Measurements from ENCODE around the gene C4BPB.

The C4BPB gene

GRCh38 chr1:207060596-207060995 is 28.1 kb upstream of the C4BPB start:
- no peak for DNase-seq

DNA sequence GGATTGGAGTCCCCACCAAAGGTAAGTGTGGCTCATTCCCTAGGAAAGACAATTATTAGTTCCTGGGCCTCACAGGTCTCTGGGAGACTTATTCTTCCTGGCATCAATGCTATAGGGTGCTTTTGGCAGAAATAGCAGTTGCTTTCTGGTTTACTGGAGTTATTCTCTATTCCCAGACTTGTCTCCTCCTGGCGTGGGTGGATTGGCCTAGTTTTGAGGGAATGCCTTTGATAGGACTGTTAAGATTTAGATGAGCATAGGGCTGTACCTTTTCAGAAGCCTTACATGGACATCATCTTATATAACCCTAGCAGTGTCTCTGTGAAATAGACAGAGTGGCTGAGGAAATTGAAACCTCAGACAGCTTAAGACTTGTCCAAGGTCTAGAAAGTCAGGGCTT is 26.6 kb upstream of the C4BPB start:
- no peak for DNase-seq

DNA sequence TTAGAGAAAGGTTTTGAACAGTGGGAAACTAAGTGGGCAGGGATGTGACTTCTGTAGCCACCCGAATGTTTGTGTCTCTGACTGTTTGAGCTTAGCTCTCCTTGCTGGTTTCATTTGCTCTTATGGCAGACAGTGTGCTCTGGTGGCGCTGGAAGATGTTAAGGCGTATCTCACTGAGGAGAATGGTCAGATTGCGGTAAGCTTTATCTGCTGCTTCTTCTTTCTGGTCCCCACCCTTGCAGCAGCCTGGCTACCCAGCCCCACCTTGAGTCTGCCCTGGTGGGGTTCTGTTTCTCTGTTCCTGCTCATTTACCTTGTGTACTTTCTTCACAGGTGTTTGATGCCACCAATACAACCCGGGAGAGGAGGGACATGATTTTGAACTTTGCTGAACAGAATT is 25.6 kb upstream of the C4BPB start:
- no peak for DNase-seq

- DNase-seq, result no peak
Measured at GRCh38 chr1:207064561-207064960, 24.1 kb upstream of the C4BPB start.

GRCh38 chr1:207067185-207067584 is 21.5 kb upstream of the C4BPB start:
- no peak for DNase-seq

DNA sequence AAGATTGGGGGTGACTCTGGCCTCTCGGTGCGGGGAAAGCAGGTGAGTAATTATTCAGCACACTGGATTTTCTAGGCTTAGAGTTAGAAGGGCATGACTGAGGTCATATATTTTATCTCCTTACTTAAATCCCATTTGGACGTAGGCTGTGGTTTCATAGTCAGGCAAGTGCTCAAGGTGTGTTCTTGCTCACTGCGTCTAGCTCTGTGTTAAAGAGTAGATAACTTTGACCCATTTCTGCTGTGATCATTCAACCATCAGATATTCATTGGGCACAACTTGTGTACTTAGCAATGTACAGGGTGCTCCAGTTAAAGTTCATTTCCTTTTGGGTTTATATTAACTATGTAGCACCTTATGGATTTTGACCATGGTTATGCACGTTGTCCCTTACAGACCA is 21.0 kb upstream of the C4BPB start:
- no peak for DNase-seq

GRCh38 chr1:207069061-207069460 is 19.6 kb upstream of the C4BPB start:
- DNase-seq, result no peak

- DNase-seq, result no peak
Measured at GRCh38 chr1:207069858-207070506, 18.7 kb upstream of the C4BPB start.

DNA sequence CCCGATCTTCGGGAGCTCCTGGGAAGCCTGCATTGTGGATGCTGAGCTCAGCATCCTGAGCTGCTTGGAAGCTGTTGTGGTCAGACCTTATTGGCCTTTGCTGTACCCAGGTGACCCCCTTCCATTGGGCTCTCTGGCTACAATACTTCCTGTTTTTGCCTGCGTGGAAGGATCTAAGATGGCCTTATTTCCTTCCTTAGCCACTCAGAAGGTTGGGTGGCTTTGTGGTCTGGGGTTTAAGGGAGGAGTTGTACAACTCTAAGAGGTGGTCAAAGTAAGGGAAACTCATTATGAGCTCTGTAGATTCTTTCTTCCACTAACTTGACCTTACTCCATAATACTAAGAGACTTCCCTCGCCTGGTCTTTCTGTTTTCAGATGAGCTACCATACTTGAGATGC is 17.8 kb upstream of the C4BPB start:
- DNase-seq, result no peak

GRCh38 chr1:207071426-207071825 is 17.2 kb upstream of the C4BPB start:
- no peak for DNase-seq

GRCh38 chr1:207072233-207072632 is 16.4 kb upstream of the C4BPB start:
- DNase-seq, result no peak

GRCh38 chr1:207073906-207074820 is 14.5 kb upstream of the C4BPB start:
- DNase-seq, result no peak

- no peak for DNase-seq
Measured at GRCh38 chr1:207076181-207076955, 12.3 kb upstream of the C4BPB start.

GRCh38 chr1:207077012-207077411 is 11.6 kb upstream of the C4BPB start:
- no peak for DNase-seq

- DNase-seq, result peak in 1 of 2 donors; percentile 74
Measured at GRCh38 chr1:207077470-207078377, 10.9 kb upstream of the C4BPB start.

- no peak for DNase-seq
Measured at GRCh38 chr1:207078578-207079132, 10.0 kb upstream of the C4BPB start.

DNA sequence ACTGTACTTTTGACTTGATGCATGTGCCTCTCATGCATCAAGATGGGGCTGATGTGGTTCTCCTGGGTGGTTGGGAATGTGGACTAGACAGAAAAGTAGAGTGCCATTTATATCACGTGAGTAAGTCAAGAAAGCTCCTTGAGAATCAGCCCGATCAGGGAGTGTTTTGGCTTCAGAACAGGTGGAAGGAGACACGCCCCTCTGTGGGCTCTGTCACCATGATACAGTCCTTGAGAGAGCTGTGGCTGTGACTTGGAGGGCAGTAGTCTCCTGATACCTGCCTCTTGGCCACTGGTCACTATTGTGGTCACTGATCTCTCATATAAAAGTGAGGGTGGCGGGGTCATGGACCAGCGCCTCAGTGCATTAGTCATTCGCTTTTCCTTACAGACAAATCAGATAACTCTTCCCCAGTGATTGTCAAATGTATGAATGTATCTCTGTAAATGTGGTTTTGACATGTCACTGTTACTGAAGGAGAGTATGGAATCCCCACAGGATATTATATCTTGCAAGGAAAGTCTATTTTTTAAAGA is 8.9 kb upstream of the C4BPB start:
- DNase-seq, result no peak

GRCh38 chr1:207081088-207081487 is 7.6 kb upstream of the C4BPB start:
- DNase-seq, result no peak

DNA sequence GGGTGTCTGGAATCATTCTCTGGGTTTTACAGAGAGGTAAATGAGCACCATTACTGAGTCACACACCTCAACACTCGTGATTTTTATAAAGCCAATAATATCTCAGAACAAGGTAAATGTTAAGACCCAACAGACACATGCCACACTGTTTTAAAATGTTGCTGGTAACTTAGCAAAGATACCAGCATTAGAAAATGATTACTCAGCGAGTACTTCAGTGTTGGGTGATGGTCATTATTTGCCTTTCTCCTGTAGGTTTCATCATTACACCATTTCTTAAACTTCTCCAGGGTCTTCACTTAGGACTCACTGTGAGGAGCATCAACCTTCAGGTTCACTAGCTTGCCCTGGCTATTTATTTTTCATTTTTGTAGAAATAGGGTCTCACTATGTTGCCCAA is 6.9 kb upstream of the C4BPB start:
- no peak for DNase-seq

GRCh38 chr1:207084232-207084631 is 4.4 kb upstream of the C4BPB start:
- no peak for DNase-seq

DNA sequence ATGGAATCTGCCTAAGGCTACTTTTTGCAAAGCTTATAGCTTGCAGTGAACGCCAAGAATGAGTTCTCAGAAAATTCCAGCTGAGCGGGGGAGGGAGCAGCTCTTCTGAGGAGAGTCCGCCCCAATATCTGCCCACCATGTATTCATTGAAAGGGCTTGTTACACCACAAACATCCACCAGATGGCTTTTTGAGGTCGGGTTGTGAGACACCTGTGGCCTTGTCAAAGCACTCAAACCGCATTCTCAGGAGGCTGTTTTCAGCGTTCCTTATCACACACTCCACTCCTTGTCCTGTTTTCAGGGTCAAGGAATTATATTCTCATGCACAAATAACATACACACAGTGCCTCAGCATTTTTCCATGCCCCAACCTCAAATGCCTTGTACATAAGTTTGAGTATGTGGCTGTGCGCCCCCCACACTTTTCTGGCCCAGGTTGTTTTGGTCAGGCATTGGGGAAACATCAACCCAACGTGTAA is 3.9 kb upstream of the C4BPB start:
- DNase-seq, result peak in 1 of 2 donors; percentile 46

- DNase-seq, result no peak
Measured at GRCh38 chr1:207085887-207086286, 2.8 kb upstream of the C4BPB start.

Measured in bone marrow (tissue), 2 donors.